GM19463 (cell line): Measurements from ENCODE around the gene SNAPC4.
"Not testable (repeated sequence)": the region's sequence is repeated elsewhere in the genome, so short reads cannot be mapped to it uniquely, and the experiment has no call there.

Experiments
- ATAC-seq: cut with Tn5 transposase; IDR thresholded peaks from one replicate; pipeline ENCODE4 v1.9.1; 2021; ENCODE audit warnings: mild to moderate bottlenecking, moderate library complexity; ENCODE audit not compliant: unreplicated experiment

SNAPC4 gene

DNA sequence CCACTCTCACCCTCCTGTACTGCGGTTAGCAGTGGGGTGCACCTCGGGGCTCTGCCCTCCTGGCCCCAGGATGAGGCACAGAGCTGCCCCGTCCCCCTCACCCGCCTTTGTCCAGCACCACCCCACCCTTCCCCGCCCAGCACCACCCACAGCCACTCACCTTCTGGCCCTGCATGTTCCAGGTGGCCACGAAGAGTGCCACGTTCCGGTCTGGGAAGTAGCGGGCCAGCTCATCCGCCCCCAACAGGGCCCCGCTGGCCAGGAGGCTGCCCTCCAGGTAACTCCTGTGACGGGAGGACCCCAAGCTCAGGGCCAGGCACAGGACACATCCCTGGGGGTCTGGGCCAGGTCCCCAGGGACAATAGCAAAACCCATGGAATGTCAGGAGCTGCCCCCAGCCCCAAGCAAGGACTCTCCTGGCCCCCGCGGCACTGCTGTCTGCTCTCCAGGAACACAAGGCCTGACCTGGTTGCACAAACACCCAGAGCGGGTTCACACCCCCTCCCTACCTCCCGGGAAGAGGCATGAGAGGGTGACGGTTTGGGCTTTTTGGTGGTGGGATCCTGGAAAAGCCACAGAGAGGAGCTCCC lies 34.7 kb upstream of the SNAPC4 start:
- no peak for ATAC-seq

DNA sequence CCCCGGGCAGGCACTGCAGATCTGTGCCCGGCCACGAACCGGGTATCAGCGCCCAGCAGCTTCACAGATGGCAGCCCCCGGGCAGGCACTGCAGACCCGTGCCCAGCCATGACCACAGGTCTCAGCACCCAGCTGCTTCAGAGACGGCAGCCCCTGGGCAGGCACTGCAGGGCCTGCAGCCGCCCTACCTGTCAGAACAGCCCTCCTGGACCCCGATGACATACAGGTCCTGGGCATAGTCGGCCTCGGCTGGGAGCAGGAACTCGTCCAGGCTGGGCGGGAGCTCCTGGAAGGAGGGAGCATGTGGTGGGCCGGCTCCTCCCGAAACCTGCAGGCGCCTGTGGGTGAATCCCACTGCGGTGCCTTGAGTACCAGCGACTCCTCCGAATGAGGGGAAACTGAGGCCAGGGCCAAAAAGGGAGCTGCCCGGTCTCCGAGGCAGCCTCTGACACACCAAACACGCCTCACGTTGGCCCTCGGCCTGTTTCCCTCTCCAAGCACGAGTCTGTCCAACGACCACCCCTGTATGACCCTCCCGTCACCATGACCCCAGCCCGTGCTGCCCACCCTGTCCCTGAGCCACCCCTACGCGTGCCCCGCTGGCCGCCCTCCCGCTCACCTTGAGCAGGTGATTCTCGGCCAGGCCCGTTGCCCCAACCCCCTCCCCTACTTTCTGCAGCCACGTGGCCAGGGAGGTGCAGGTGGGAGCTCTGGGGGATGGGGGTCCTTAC lies 34.0 kb upstream of the SNAPC4 start:
- no peak for ATAC-seq

DNA sequence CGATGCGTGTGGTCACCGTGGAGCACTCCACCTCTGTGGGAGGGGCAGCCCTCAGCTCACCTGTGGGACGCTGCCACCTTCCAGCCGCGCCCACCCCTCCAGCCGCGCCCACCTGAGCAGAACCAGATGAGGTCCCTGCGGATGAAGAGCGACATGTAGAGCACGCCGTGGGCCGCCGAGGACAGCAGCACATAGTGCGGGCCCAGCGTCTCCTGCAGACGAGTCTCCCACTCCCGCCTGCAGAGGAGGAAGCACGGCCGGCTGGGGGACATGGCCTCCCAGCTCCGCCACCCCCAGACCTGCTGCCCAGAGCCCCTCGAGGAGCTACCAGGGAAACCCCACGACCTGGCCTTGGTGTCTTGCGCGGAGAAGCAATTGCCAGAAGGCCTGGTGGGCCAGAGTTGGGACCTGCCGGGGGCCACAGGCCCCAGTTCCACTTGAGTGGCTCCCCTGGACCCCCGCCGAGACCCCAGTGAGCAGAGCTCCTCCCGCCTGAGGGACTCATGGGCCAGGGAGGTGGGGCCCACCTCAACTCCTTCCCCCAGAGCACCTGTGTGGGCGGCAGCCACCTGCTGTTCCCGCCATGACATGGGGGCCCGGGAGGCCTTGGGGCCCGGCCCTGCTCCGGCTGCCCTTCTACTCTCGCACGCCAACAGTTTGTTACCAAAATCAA lies 33.2 kb upstream of the SNAPC4 start:
- ATAC-seq, result no peak

DNA sequence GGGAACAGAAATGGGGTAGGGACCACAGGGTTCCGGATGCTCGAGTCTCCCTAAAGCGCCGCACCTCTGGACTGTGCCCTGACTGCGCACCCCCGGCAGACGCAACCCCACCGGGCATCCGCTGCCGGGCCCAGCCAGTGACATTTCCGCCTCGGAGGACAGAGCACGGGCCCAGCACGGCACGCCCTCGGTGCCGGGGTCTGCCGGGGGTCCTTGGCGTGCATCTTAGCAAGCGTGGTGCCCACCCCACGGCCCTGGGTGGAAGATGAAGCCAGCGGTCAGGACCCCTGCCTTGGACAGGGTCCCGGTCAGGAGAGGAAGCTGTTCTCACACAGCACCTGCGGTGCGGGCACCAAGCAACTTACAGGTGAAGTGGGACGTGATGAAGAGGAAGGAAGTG lies 32.6 kb upstream of the SNAPC4 start:
- ATAC-seq, result no peak

DNA sequence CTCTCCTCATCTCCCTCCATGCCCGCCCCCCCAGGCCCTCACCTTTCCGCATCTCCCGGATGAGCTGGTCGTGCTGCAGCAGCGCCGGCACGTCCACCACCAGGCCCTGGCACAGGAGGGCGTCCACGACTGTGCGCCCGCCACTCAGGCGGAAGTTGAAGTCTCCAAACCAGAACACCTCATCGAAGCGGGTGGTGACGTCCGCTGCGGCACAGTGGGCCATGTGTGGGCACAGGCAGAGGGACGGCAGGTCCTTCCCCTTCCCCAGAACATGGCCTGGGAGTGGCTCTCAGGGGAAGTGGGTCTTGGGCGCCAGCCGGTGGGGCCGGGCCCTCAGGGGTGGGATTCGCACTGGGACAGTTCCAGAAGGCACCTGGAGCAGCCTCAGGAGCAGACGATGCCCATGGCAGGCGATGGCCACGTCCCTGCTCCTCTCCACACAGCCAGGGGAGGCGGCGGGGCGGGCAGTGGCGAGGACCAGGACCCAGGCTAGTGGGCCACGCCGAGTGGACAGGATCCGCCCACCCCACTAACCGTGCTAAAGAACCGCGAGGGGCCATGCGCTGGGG lies 31.9 kb upstream of the SNAPC4 start:
- no peak for ATAC-seq

DNA sequence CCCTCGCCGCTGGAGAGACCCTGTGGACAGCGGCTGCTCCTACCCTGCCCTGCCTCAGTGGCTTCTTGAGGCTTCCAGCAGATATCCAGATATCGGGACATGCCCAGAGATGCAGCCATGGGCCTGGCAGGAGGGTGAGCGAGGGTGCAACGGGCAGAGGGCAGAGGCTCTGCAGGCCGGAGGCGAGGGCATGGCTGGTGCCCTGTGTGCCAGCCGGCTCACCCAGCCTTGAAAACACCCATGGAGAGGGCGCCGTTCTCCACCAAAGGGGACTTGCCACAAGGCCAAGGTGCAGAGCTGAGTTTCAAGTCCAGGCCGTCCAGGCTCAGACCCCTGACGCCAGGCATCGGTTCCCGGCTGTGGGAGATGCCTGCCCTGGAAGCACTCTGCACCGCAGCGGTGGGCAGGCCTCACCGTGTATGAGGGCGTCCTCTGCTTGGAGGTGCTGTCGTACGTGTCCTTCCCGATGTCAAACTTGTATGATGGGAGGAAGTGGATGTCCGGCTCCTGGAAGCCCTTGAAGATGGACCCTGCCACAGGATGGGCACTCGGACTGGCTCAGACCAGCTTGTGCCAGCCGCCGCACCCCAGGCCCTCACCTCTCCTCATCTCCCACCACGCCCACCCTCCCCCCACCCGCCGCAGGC lies 30.7 kb upstream of the SNAPC4 start:
- no peak for ATAC-seq

DNA sequence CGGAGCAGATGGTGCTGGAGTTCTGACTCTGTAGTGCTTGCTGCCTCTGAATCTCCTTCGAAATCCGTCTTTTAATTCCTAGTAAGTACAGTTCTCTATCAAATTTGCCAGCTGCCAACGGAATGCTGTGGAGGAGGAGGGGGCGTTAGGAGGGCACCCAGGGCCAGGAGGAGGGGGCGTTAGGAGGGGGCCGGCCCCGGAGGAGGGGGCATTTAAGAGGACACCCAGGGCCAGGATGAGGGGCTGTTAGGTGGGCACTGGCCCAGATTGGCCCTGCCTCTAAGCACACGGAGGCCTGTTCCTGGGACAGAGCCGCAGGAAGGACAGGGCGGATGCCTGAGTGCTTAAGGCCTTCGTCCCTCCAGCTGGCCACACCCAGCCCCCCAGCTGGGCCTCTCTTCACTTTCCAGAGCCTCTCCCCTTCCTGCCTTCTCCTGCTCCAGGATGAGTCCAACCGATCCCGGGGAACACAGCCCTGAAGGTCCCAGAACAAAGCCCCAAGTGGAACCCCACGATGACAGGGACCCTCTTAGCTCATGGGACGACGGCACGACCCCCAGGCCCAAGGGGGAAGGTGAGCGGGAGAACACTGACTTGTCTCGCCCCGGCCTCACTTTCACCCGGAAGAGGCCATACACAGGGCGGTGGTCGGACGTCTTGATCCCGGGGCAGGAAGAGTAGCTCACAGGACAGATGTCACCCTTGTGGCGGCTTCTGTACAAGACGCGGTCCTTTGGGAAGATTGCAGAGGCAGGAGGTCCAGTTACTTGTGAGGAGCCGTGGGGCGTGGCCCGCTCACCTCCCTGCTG lies 29.9 kb upstream of the SNAPC4 start:
- no peak for ATAC-seq

DNA sequence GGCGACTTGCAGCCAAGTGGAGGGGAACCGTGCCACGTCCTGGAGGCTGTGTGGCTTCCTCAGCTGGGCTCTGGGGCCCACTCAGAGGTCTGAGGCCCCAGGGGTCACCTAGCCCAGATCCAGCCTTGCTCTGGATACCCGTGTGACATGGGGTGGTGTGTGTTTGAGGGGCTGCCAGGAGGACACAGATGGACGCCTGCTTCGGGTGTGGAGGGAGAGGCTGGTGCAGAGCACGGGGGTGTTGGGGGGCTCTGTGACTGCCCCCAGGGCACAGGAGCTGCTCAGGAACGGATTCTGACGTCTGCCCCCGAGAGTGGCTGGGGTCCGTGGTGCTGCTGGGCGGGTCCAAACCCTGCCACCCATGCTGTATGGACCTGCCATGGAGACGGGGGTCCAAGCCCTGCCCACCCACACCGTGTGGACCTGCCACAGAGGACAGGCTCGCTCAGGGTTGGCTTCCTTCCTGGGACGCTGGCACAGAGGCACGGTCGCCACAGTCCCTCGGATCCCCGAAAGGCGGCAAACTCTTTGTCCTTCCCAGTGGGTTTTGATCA lies 29.2 kb upstream of the SNAPC4 start:
- ATAC-seq, result no peak

DNA sequence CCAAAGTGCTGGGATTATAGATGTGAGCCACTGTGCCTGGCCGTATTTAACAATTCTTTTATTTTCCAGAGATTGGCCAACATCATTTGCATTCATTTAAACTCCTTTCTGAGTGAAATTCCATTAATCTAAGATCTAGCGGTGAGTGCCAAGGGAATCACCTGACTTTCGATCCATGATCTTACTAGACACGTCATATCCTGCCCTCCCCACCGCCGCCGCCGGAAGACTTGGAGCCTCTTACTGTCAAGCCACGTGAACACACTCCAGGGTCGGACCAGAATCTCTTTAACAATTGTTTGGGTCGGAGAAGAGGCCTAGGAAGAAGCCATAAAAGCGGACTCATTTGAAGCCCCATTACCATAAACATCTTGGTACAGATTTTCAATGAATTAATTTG lies 26.8 kb upstream of the SNAPC4 start:
- ATAC-seq, result no peak

DNA sequence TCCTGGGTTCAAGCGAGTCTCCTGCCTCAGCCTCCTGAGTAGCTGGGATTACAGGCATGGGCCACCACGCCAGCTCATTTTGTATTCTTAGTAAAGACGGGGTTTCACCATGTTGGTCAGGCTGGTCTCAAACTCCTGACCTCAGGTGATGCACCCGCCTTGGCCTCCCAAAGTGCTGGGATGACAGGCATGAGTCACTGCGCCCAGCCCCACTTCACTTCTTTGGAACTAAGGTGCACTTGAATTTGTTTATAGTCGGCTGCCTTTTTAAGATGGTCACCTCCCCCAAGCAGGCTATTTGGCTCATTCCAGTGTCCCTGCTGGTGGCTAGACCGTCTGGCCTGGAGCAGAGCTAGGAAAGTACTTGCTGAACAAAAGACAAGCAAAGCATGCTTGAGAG lies 25.4 kb upstream of the SNAPC4 start:
- not testable (repeated sequence) for ATAC-seq

DNA sequence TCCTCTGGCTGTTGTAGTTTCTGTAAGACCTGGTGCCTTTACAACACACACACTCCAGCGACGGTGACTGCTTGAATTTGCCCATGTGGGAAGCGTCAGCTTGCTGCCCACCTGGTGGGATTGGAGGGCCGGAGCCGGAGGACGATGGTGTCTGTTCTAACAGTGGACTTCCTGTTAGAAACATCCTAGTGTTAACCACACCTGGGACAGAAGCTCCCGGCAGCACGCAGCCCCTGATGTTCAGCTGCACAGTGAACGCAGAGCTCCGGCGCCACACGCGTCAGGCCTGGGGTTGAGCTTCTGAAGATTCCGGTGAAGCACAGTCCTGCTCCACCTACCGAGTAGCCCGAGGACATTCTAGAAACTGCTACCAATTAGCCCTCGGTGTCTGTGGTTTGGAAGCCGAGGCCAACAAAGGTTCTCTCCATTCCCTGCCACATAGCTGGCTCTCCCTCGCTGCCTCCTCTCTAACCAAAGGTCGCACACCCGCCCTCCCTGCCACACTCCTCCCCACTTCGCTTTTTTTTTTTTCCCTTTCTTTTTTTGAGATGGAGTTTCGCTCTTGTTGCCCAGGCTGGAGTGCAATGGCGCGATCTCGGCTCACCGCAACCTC lies 24.9 kb upstream of the SNAPC4 start:
- ATAC-seq, result no peak

DNA sequence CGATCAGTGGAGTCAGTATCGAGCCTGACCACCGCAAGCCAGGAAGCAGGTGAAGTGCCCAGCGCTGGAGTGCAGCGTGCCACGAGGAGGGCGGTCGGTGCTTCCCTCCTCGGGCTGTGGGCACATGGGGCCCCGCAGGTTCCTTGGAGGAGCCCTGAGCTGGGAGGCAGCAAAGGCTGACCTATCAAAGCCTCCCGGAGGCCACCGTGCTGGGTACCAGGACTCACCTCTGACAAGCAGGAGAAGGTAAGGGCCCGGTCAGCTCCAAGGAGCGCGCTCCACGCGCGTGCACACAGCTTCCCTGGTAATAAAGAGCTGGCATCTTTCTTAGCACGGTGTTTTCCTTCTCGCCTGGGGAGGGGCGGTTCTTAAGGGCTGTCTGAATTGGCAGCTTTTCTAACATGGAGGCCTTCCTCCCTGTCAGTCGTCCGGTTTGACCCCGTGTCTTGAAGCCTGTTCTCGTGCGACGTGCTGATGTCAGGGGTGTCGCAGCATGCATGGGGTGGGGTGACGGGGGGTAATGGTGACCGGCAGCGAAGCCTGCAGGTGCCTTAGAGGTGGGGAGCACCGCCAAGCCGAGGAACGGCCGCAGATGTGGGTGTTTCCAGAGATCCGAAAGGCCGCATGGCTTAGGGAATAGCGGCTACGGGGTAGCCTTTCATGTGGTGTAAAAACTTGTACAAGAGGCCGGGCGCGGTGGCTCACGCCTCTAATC lies 23.6 kb upstream of the SNAPC4 start:
- no peak for ATAC-seq

DNA sequence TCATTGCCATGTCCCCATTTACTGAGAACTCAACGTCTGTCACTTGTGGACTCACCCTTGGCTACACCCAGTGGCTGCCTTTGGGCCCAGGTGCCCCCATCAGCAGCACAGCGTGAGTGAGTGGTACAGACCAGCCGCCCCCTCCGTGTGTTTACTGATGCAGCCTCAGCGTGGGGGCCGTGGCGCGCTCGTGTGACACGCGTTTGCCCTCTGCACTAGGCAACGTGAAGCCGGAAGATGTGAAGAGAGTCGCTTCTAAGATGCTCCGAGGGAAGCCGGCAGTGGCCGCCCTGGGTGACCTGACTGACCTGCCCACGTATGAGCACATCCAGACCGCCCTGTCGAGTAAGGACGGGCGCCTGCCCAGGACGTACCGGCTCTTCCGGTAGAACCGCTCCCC lies 22.9 kb upstream of the SNAPC4 start:
- no peak for ATAC-seq

DNA sequence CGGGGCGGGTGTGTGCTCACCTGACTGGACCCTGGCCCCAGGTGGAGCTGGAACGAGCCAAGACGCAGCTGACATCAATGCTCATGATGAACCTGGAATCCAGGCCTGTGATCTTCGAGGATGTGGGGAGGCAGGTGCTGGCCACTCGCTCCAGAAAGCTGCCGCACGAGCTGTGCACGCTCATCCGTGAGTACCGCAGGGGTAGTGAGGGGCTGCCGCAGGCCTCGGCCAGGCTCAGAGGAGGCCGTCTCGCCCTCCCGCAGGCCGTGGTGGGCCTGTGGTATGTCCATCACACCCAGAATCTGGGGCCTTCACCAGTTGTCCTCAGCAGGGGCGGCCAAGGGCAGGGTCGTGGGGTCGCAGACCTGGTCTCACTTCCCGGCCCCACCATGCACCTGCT lies 21.8 kb upstream of the SNAPC4 start:
- no peak for ATAC-seq

DNA sequence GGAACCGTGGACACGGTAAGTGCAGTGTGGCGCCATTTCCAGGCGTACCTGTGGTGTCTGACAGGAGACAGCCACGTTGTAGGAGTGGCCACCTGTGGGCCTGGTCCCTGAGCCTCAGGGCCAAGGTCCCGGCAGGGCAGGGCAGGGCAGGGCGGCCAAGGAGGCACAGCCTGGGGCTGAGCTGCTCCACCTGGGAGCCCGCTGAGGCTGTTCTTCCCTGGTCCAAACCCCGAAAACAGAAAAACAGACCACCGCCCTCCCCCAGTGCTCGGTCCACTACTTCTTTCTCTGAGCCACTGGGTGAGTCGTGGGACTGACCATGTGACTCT lies 19.1 kb upstream of the SNAPC4 start:
- no peak for ATAC-seq

DNA sequence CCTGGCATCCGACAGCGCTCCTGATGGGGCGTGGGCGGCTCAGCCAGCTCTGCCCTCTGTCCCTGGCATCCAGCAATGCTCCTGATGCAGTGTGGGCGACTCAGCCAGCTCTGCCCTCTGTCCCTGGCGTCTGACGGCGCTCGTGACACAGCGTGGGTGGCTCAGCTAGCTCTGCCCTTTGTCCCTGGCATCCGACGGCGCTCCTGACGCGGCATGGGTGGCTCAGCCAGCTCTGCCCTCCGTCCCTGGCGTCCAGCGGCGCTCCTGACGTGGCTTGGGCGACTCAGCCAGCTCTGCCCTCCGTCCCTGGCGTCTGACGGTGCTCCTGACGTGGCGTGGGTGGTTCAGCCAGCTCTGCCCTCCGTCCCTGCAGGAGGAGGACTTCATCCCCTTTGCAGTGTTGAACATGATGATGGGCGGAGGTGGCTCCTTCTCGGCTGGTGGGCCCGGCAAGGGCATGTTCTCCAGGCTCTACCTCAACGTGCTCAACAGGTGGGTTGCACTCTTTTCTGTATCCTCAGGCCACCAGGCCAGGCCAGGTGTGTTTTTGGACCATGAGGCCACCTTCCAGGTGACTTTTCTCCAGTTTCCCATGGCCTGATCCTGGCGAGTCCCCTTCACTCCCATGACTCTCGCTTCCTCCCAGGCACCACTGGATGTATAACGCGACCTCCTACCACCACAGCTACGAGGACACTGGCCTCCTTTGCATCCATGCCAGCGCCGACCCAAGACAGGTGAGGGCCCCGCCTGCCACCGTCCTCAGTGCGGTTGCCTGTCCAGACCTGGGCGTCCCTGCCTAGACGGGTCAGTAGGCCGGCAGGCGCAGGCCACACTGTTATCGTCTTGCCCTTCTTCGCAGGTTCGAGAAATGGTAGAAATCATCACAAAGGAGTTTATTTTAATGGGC lies 18.5 kb upstream of the SNAPC4 start:
- no peak for ATAC-seq

DNA sequence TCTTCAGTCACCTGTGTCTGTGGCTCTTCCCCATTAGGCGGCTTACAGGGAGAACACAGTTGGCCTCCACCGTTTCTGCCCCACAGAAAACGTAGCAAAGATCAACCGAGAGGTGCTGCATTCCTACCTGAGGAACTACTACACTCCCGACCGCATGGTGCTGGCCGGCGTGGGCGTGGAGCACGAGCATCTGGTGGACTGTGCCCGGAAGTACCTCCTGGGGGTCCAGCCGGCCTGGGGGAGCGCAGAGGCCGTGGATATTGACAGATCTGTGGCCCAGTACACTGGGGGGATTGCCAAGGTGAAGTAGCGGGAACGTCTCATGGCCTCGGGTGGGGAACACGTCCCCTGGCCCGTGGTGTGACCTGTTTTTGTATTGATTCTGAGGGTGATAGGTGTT lies 16.9 kb upstream of the SNAPC4 start:
- no peak for ATAC-seq

DNA sequence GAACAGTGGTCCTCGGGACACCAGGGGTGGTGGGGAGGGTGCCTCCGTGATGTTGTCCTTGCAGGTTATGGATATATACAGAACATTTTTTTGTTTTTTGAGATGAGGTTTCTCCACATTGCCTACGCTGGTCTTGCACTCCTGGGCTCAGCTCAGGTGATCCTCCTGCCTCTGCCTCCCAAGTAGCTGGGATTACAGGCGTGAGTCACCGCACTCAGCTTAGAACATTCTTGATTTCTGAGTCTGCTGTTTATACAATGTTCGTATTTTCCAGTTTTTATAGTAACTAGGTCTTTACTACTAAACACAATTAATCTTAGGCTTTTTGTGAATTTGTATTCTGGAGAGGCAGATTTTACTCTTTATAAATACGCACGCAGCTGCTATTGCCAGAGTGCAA lies 16.5 kb upstream of the SNAPC4 start:
- no peak for ATAC-seq

DNA sequence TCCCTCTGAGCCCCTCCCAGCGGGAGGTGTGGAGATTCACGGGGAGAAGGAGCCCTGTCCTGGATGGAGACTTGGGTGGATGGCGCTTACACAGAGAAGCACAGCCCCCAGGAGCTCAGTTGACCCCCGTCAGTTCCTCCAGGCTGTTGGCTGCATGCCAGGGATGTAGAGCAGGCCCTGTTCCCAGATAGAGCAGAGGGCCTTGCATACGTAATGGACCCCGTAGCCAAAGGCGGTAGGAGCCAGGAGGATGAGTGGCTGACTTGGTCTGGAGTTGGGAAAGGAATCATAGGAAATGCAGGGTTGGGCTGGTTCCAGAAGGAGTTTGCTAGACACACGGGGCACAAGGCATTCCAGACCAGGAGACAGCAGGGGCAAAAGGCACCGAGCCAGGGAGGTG lies 13.0 kb upstream of the SNAPC4 start:
- ATAC-seq, result no peak
